Right renal pelvis (tissue), 4 donors: Measurements from ENCODE around the gene LMO7. TPM values are rescaled to one million over a fixed set of nuclear protein-coding genes. Genes with fewer than 3 reads are reported as not detected.
"Not testable (repeated sequence)": the region's sequence is repeated elsewhere in the genome, so short reads cannot be mapped to it uniquely, and the experiment has no call there.

Experiments
- DNase-seq, 4 donors: peaks; one replicate each; pipeline ENCODE4 v3.0.0-alpha.2; 2013; ENCODE audit warnings: low read depth in 4 of 4, low spot score in 3 of 4, missing footprints in 1 of 4
- polyA plus RNA-seq, 4 donors: library from polyadenylated mRNA; unstranded; fragments of 120-200 nt; gene quantifications; one replicate each; pipeline ENCODE4 v1.2.1, GENCODE V29; 2013; ENCODE audit not compliant: insufficient read length in 4 of 4

LMO7 gene
- polyA plus RNA-seq, 4 donors, result 68.2 to 101 (median 79.5) TPM

DNA sequence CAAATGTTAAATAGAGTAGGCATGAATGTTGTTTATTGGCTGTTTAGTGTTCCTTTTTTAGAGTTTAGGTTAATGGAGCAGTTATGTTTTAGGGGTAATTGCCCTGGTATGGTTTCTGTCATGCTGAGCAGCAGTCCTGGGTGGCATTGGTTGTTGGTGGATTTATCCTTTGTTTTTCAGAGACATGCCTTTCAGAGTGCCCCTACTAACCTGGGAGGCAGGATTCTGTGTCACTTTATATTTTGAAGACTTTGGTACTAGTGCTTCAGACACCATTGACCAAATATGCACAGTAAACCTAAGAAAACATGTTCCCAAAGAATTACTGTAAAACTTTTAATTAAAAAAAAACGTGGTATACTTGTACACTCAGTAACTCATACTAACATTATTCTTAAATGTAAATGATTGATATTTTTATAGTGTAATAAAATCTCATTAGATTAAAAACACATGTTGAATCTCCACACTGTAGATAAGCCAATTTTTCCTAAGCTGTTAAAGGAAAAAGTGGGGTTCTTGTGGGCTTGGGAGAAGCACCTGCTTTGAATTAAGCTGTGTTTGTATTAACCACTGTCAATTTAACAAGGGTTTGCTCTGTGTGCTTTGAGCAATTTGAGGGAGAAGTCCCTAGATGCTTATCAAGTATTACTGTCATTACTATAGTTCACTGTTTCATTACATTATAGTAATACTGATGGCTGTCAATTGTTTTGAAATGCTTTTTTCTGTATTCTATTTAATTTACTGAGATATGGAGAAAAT lies 133.2 kb downstream of the LMO7 start:
- DNase-seq, result no peak

DNA sequence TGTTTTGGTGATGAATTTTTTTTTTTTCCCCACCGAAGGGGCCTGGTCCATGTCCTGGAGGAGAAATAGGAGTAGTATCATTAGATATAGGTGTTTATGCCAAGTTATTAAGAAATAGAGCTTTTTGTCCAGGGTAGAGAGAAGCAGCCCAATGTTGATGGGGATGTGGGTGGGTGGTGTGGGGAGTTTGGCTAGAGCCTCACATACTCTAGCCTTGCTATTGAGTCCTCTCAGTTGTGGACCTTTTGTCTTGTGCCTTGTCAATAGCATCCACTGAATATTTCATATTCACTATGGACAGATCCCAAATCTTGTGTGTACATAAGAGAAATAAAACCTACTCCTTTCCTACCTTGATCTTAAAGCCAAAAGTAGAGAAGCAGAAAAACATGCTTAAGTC lies 134.0 kb downstream of the LMO7 start:
- DNase-seq, result no peak

DNA sequence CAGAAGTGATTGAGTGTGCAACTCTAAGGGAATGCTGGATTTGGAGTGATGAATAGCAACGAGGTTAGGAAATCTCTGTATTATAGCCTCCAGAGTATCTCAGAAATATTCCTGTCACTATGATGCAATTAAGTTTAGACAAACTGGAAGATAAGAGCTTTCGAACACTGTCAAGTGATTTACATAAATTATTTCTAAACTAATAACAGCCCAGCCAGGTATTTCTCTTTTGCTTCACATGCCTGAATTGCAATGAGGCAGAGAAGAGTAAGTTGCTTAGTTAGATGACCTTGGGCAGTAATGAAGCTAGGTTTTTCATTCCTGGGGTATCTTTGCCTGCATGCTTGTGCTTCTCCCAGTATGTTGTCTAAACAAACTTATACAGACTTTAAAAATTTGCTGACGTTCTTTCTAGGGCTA lies 134.5 kb downstream of the LMO7 start:
- no peak for DNase-seq

DNA sequence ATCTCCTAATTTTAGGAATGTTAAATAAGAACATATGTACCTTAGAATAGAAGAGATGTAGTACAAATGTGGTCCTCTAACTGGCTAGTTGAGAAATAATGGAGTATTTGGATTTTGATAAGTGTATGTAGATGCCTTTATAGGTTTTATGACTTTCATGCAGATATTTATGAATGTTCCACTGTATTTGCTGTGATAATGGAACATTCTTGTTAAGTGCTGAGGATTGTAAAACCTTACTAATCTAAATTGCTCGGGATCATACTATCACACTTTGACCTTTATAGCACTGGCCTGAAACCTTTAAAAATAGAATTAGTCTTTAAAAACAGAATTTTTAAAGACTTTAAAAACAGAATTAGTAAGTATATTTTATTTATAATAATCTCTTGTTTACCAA lies 135.1 kb downstream of the LMO7 start:
- no peak for DNase-seq

DNA sequence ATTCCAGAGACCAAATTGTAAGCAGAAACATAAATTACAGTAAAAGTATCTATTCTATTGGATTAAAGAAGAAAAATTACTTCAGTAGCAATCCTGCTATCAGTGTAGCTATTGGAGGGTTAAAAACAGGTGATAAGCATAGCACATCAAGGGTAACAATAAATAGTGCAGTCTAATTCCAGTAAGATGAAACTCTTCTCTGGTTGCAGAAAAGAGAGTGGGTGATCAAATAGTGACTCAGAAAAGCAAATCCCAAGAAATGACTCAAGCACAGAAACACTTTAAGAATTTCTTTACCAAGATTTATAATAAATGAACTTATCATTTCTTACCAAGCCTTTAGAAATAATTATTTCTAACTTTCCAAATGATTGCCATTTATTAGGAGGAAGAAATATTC lies 135.7 kb downstream of the LMO7 start:
- no peak for DNase-seq

DNA sequence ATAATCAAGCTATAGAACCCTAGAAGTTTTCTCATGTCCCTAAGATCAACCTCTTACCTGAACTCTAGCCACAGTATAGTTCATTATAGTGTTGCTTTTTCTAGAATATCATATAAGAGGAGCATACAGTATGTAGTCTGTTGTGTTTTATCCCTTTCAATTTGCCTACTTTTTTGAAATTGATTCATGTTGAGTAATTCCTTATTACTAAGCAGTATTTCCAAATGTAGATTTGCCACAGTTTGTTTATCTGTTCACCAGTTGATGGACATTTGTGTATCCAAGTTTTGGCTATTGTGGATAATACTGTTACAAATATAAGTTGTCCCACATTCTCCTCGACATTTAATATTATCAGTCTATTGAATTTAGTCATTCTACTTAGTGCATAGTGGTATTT lies 138.0 kb downstream of the LMO7 start:
- no peak for DNase-seq

DNA sequence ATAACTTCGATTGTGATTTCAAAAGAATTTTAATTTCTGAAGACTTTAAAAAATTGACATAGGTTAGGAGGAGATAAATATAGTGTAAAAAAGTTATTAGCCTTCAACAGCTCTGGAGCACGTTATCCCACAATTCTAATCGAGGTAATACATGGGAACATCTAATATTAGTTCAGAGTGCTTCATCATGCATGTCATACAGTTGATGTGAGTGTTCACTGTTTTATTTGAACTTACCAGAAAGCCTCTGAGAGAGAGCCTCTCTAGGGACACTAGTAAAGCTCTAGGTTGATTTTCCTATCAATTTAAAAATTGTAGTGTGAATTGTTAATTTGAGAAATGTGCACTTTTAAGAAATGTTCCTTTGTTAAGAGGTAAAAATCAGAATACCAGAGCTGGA lies 140.4 kb downstream of the LMO7 start:
- DNase-seq, result no peak

DNA sequence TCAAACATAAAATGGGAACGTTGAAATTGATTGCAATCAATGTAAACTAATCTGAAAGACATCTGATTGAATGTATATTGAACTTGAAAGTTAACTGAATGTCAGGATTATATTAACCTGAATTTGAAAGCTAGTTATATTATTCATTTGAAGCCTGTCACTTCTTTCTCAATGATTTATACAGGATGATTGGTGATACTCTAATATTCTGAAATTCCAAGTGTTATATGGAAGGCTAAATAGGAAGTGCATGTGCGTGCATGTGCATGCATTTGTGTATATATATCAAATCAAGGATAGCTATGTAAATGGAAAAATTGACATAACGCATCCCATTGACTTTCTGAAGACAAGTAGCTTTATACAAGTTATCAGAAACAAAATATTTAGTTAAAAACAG lies 143.3 kb downstream of the LMO7 start:
- DNase-seq, result no peak

DNA sequence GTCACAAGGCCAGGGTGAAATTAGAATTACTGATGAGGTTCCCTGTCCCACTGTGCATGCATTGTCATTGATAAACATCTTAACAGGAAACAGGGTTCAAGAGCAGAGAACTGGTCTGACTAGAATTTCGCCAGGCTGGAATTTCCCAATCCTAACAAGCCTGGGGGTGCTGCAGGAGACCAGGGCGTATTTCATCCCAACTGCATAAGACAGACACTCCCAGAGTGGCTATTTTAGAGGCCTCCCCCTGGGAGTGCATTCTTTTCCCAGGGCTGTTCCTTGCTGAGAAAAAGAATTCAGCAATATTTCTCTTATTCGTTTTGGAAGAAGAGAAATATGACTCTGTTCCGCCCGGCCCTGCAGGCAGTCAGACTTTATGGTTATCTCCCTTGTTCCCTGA lies 144.0 kb downstream of the LMO7 start:
- not testable (repeated sequence) for DNase-seq

DNA sequence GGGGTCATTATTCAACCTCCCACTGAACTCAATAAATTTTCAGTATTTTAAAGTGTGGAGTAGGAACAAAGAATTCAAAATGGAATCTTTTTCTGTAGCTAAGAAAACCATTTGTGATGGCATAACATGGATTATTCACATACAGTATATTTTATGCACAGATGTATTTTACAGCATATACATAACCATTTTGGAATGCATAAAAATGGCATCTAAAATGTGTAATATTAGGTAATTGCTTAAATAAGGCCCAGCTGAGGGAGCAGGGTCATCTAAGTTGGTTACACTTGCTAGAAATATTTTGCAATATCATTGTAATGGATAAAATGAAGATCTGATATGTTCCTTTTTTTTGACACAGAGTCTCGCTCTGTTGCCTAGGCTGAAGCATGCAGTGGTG lies 146.9 kb downstream of the LMO7 start:
- no peak for DNase-seq

DNA sequence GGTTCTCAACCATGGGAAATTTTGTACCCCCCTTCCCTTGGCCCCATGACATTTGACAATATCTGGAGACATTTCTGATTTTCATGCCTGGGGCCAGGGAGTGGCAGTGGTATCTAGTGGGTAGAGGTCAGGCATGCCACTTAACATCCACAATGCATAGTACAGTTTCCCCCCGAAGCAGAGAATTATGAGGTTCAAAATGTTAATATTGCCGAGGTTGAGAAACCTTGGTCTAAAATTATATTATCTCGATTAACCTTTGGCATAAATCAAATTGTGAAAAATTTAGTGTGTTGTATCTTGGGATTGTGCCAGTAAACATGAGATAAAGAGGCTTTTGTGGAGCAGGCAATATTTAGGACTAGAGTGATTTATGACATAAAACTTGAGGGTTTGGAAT lies 147.9 kb downstream of the LMO7 start:
- DNase-seq, result no peak

DNA sequence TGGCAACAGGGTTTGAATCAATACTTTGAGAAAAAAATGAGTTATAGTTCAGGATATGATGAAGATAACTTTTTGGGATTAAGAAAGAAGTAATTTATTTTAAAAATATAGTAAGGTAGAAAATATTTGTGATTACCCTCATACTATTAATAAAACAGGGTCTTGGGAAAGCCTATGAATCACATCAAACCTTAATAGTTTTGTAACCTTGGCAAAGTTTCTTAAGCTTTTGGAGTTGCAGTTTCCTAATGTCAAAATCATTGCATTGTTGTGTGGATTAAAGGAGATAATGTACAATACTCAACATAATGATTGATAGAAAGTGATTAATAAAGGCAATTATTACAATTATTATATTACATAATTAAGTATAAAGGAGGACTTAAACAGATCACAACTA lies 149.0 kb downstream of the LMO7 start:
- no peak for DNase-seq

DNA sequence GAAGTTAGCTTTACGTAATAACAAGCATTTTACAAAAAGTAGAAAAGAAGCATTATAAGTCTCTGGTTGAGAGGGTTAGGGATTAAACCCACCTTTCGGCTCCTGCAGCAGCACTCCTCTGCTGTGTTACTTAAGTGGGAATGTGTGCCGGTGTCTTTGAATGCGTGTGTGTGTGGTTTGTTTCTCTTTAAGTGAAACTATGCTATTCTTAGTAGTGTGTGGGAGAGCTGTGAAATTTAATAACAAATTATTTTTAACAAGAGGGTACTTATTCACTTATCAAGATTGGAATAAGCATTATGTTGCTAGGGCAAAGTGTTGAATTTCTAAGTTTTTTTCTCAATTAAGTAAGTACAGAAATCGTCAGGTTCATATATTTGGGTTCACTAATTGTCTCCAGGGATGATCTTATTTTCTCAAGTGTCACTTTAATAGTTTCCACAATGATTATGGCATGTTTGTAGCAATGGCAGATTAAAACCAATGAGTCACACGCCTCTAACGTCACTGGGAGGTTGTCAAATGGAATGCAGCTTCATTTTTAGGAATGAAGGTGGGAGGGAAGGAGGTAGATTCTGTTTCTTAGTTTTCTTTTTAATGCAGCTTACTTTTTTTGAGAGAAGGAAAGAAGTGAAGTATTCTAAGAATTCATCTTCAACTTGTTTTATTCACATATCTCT lies 151.3 kb downstream of the LMO7 start:
- DNase-seq, result no peak

DNA sequence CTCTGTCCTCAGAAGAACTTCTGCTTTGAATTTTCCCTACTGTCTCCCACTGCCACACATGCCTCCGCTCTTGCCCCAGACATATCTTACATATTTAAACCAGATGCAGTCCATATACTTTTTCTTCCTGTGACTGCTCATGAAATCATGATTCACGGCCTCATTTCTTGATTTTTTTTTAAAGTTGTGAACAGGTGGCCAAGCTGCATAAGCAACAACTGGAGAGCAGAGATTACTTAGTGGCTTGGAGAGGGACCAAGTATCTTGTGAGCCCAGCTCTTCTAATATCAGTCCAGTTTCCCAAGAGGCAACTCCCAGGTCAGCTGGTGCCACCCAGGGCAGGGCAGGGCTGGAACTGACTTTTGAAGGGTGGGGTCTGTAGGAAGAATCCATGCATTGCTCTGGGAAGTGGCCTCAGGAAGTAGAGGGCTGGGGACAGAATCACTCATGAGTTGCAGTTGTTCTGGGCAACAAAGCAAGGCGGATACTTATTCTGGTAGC lies 152.4 kb downstream of the LMO7 start:
- DNase-seq, result no peak

DNA sequence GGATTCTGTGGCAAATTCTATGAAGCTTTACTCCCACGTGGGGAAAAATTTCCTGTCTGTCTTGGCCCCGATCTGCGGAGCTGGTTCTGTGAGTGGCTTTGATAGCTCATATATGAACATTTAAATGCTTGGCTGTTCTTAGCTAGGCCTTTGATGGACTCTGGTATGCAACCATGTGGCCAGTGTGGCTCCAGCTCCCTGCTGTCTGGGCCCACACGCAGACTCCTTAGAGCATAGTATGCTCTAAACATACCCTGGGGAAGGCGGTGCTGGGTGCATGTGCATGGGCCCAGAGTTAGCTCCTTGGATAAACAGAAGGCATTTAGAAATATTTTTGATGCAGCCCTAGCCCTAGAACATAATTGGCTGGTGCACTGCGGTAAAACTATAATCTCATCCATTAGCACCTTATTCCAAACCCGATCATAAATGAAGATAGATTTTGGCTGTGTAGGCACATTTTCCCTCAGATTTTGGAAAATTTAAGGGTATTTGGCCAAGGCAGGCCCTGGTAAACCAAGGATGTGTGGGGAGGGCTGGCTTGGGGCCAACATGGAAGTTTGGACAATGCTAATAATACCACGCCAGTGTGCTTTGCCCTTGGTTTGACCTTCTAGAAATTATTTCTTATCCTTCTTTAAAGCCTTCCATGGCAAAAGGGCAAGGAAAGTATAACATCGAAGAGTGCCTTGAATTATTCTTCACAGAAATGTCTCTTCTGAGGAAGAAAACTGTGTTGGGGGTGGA lies 153.5 kb downstream of the LMO7 start:
- no peak for DNase-seq

DNA sequence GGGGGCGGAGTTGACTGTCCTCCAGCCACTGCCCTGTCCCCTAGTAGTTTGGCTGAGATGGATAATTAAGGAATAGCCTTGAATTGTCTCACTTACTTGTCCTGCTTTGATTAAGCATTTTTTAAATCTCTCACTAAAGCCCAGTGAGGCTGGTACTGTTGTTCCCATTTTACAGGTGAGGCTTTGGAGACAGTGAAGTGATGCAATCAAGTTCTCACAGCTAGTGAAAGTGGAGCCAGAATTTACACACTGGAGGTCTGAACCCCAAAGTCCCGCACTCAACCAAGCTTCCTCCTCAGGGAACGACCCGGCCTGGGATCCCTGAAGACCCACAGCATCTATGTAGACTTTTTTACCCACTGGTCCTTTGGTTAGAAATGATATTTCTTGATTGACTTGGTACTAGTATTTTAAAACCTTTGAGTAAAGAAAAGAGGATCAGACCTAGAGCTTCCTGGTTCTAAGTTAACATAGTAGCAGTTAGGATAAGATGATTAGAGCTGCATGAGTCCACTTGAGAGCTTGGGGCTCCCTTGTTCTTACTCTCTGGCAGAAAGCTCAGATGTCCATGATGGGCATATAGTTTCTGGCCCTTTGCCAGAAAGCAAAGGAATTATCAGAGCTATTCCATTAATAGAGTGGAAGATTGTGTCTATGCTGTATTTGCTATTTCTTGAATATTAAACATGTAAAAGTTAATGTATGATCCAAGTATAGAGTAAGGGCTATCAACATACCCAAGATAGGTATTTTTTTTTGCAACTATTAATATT lies 154.3 kb downstream of the LMO7 start:
- DNase-seq, result no peak

DNA sequence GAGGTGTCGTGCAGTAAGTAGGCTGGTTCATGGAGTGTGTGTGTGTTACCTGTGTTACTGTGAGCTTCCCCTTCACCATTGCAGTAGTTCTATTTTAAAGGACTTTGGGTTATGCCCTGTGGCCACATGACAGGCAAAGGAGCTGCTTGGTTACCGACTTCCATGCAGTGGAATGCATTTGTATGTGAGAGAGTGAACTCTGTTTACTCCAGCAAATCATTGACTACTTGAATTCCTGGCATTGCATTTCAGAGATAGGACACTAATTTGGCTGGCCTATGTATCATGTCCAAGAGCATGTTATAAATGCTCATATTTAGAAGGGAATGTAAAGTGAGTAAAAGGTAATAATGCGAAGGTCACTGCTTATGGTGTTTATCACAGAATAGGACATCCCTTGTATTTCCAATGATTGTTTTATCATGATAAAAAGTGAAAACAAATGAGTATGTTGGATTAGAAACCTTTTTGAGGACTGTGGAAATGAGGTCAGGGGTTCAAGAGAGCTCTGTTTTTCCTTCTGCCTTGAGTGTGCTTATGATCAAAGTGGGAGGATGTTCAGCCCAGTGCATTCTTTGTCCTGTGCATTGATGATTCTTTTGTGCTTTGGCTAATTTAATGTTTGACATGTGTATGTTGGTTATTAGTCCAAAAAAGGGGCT lies 156.5 kb downstream of the LMO7 start:
- DNase-seq, result no peak

DNA sequence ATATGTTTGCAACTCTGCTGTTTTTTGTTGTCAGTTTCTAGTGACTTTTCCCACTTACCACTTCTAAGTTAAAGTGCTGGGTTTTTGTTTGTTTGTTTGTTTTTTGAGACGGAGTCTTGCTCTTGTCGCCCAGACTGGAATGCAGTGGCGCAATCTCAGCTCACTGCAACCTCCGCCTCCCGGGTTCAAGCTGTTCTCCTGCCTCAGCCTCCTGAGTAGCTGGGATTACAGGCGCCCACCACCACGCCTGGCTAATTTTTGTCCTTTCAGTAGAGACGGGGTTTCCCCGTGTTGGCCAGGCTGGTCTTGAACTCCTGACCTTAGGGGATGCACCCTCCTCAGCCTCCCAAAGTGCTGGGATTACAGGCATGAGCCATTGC lies 157.0 kb downstream of the LMO7 start:
- DNase-seq, result not testable (repeated sequence)

DNA sequence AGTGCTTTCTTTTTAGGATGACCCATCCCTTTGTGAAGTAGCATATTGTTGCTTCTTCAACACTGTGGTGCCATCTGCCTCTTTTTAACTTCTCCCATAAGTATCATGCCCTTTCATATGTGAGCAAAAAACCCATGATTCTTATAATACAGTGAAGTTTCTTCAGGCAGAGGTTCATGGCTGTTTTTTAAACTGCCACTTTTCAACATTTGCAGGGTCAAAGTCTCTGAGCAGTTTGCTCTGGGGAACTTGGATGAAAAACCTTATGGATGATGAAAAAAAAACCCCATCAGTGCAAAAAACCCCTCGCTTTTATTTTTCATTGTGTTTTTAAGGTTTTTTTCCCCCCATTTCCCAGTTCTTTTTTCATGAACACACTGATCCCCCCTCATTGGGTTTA lies 158.5 kb downstream of the LMO7 start:
- no peak for DNase-seq

DNA sequence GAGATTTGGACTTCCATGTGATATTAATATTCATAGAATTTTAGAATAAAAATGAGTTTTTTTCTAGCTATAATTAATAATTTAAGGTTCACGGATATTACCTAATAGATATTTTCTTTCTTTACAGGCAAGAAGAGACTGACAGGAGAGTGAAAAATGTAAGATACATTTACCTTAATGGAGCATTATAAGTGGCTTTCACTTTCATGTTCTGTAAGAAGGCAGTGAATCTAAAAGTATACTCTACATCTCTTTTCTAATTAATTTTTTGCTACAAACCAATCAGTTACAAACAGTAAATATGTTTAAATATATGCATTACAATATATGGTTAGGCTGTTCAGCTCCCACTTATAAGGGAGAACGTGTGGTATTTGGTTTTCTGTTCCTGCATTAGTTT lies 159.1 kb downstream of the LMO7 start:
- no peak for DNase-seq
